HFF-Myc (cell line): ENCODE results near the gene ROBO1.
"Not testable (repeated sequence)": the region's sequence is repeated elsewhere in the genome, so short reads cannot be mapped to it uniquely, and the experiment has no call there.

Experiments used
- DNase-seq: peaks from one replicate; pipeline ENCODE4 v3.0.0-alpha.2; 2011; ENCODE audit warnings: low read depth; ENCODE audit errors: extremely low read depth
- H3K4me3 ChIP-seq: replicated peaks from 2 replicates; pipeline ENCODE4 v1.5.1; 2011; ENCODE audit warnings: low read depth, mild to moderate bottlenecking, control low read depth, low read length
- TF ChIP-seq, protein P1 (sequence below): IDR thresholded peaks from 2 replicates; pipeline ENCODE4 v1.5.1; 2012; ENCODE audit warnings: mild to moderate bottlenecking, low read depth, low read length, control low read depth; ENCODE audit errors: missing control alignments

The ROBO1 gene

GRCh38 chr3:78895528-78895927 lies 872.3 kb downstream of the ROBO1 start:
- H3K4me3 ChIP-seq: no peak overlapping the region
- DNase-seq: no peak
- TF ChIP-seq, protein P1, sequence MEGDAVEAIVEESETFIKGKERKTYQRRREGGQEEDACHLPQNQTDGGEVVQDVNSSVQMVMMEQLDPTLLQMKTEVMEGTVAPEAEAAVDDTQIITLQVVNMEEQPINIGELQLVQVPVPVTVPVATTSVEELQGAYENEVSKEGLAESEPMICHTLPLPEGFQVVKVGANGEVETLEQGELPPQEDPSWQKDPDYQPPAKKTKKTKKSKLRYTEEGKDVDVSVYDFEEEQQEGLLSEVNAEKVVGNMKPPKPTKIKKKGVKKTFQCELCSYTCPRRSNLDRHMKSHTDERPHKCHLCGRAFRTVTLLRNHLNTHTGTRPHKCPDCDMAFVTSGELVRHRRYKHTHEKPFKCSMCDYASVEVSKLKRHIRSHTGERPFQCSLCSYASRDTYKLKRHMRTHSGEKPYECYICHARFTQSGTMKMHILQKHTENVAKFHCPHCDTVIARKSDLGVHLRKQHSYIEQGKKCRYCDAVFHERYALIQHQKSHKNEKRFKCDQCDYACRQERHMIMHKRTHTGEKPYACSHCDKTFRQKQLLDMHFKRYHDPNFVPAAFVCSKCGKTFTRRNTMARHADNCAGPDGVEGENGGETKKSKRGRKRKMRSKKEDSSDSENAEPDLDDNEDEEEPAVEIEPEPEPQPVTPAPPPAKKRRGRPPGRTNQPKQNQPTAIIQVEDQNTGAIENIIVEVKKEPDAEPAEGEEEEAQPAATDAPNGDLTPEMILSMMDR: no peak

- DNase-seq: no peak
- H3K4me3 ChIP-seq: no peak overlapping the region
- TF ChIP-seq, protein P1: no peak
Measured at GRCh38 chr3:78894787-78895186, 873.0 kb downstream of the ROBO1 start.

DNA sequence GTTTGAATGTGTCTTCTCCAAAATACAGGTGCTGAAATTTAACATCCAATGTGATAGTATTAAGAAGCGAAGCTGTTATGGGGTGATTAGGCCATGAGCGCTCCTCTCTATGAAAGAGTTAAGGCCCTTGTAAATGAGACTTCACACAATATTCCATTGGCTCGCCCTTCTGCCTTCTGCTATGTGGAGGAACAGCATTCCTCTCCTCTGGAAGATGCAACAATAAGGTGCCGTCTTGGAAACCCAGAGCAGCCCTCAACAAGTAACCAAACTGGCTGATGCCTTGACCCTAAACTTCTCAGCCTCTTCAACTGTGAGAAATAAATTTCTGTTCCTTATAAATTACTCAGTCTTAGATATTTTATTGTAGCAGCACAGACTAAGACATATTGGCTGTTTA lies 874.6 kb downstream of the ROBO1 start:
- TF ChIP-seq, protein P1: no peak

GRCh38 chr3:78889348-78889747 lies 878.5 kb downstream of the ROBO1 start:
- no peak for DNase-seq
- no peak overlapping the region for H3K4me3 ChIP-seq
- TF ChIP-seq, protein P1: no peak

More for the DNA sequence above, 874.6 kb downstream of the ROBO1 start:
- no peak for DNase-seq
- no peak overlapping the region for H3K4me3 ChIP-seq

- TF ChIP-seq, protein P1: no peak
- DNase-seq: no peak
- no peak overlapping the region for H3K4me3 ChIP-seq
Measured at GRCh38 chr3:78888635-78889034, 879.2 kb downstream of the ROBO1 start.

GRCh38 chr3:78887547-78888011 lies 880.2 kb downstream of the ROBO1 start:
- TF ChIP-seq, protein P1: no peak
- no peak for DNase-seq
- H3K4me3 ChIP-seq: no peak overlapping the region

- no peak overlapping the region for H3K4me3 ChIP-seq
- TF ChIP-seq, protein P1: no peak
- DNase-seq: no peak
Measured at GRCh38 chr3:78887029-78887428, 880.8 kb downstream of the ROBO1 start.

DNA sequence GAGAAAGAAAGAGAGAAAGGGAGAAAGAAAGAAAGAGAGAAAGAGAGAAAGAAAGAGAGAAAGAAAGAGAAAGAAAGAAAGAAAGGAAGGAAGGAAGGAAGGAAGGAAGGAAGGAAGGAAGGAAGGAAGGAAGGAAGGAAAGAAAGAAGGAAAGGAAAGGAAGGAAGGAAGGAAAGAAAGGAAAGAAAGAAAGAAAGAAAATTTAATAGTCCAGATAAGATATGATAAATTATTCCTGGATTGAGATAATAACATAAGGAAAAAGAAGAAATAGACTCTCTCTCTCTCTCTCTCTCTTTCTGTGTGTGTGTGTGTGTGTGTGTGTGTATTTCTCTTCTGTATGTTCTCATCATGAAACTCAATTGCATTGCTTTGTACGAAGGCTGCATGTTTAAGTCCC lies 883.2 kb downstream of the ROBO1 start:
- H3K4me3 ChIP-seq, DNase-seq: not testable (repeated sequence)
